VCaP (cell line): ENCODE results near the gene JMJD1C.

Source experiments
- H3K27ac ChIP-seq: fragments of 450-650 bp; 2 replicates; pipeline ENCODE4 v1.5.1; 2017
- TF ChIP-seq, protein P1 (sequence below): fragments of 450-650 bp; conservative IDR thresholded peaks from 2 replicates; pipeline ENCODE4 v1.5.1; 2017; ENCODE audit warnings: mild to moderate bottlenecking, moderate library complexity

JMJD1C gene

DNA sequence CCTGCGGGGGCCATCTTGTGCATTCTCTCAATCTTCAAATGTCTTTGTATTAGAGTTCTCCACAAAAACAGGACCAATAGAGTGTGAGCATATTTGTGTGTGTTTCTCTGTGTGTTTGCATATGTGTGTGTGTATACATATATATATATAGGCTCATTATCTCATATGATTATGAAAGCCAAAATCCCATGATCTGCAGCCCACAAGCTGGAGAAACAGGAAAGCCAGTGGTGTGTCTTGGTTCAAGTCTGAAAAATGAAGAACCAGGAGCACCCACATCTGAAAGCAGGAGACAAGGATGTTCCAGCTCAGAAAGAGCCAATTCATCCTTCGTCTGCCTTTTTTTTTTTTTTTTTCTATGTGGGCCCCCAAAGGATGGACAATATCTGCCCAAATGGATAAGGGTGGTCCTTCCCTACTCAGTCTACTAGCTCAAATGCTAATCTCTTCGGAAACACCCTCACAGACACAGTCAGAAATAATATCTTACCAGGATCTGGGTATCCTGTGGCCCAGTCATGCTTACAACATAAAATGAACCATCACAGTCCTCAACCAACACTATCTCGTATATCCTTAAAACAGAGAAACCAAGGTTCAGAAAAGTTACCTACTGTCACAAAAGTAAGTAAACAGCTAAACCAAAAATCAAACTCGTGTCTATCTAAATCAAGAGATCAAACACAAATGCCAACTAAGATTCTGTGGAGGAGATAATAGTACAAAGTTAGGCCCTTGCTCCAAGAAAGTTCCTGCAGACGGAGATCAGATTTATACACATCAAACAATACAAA lies 141.9 kb downstream of the JMJD1C start:
- TF ChIP-seq, protein P1, sequence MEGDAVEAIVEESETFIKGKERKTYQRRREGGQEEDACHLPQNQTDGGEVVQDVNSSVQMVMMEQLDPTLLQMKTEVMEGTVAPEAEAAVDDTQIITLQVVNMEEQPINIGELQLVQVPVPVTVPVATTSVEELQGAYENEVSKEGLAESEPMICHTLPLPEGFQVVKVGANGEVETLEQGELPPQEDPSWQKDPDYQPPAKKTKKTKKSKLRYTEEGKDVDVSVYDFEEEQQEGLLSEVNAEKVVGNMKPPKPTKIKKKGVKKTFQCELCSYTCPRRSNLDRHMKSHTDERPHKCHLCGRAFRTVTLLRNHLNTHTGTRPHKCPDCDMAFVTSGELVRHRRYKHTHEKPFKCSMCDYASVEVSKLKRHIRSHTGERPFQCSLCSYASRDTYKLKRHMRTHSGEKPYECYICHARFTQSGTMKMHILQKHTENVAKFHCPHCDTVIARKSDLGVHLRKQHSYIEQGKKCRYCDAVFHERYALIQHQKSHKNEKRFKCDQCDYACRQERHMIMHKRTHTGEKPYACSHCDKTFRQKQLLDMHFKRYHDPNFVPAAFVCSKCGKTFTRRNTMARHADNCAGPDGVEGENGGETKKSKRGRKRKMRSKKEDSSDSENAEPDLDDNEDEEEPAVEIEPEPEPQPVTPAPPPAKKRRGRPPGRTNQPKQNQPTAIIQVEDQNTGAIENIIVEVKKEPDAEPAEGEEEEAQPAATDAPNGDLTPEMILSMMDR, result no peak
- no peak overlapping the region for H3K27ac ChIP-seq

- TF ChIP-seq, protein P1, result no peak
- H3K27ac ChIP-seq, result no peak overlapping the region
These were observed 145.1 kb downstream of the JMJD1C start for GRCh38 chr10:63320683-63321082.

GRCh38 chr10:63319231-63319630 lies 146.5 kb downstream of the JMJD1C start:
- TF ChIP-seq, protein P1, result no peak
- H3K27ac ChIP-seq, result no peak overlapping the region

DNA sequence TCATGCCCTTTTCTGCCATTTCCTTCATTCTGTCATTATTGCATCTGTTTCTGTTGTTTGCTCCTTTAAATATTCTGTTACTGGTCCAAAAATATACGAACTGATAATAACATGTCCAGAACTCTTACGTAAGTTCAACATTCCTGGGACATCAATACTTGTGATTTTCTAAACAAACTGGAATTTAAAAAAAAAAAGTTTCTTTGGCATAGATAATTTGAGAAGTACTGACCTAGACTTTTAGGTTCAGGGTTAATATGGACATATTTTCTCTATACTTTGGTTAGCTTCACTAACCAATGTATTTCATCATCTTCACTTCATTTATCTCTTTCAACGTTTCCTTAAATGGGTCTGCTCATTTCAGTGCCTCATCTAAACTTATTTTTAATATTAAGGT lies 147.3 kb downstream of the JMJD1C start:
- H3K27ac ChIP-seq, result no peak overlapping the region
- TF ChIP-seq, protein P1, result no peak

DNA sequence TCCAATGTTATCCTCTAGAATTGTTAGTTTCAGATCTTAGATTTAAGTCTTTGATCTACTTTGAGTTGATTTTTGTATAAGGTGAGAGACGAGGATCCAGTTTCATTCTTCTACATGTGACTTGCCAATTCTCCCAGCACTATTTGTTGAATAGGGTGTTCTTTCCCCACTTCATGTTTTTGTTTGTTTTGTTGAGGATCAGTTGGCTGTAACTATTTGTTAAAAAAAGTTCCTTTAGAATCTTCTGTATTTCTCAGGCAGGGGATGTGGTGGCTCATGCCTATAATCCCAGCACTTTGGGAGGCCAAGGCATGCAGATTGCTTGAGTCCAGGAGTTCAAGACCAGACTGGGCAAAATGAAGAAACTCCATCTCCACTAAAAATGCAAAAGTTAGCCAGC lies 151.8 kb downstream of the JMJD1C start:
- TF ChIP-seq, protein P1, result no peak

DNA sequence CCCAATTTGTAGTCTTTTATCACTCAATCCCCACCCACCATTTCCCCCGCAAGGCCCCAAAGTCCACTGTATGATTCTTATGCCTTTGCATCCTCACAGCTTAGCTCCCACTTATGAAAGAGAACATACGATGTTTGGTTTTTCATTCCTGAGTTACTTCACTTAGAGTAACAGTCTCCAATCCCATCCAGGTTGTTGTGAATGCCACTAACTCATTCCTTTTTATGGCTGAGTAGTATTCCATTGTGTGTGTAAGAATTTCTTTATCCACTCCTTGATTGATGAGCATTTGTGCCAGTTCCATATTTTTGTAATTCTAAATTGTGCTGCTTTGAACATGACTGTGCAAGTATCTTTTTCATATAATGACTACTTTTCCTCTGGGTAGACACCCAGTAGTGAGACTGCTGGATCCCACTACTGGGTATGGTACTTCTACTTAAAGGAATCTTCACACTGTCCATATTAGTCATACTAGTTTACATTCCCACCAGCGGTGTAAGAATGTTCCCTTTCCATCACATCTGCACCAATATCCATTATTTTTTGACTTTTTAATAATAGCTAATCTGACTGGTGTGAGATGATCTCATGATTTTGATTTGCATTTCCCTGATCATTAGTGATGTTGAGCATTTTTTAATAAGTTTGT lies 152.6 kb downstream of the JMJD1C start:
- TF ChIP-seq, protein P1, result no peak
- no peak overlapping the region for H3K27ac ChIP-seq

More for the DNA sequence above, 151.8 kb downstream of the JMJD1C start:
- no peak overlapping the region for H3K27ac ChIP-seq

- no peak overlapping the region for H3K27ac ChIP-seq
- TF ChIP-seq, protein P1, result no peak
These were observed 157.1 kb downstream of the JMJD1C start for GRCh38 chr10:63308628-63309027.
